HepG2 (cell line): ENCODE measurements around the gene IGSF5. TPM values are rescaled to one million over a fixed set of nuclear protein-coding genes. Genes with fewer than 3 reads are reported as not detected.

Experiments used
- ATAC-seq: fragments of 200-7000 bp; cut with Tn5 transposase; 3 replicates; pipeline ENCODE4 v1.9.1; 2020; ENCODE audit warnings: mild to moderate bottlenecking, moderate library complexity
- BruUV-seq: library from RNA; stranded (reverse); fragments of 400-500 nt; replicated peaks from 2 replicates; lab custom pipeline; 2021; lab: Mats Ljungman, UMichigan
- CTCF ChIA-PET: fragments of 300-600 bp; formaldehyde crosslinking; extraction: SDS; loops from one replicate; lab custom pipeline; 2021; ENCODE audit warnings: low total read pairs, inconsistent platforms, low intra/inter-chr PET ratio; lab: Yijun Ruan, JAX
- POLR2A ChIA-PET: fragments of 350-600 bp; sonication (Branson Sonifier 250); formaldehyde crosslinking; loops from one replicate; lab custom pipeline; 2020; ENCODE audit warnings: antibody characterized with exemption, inconsistent platforms; lab: Yijun Ruan, JAX
- DNase-seq: peaks from one replicate; pipeline ENCODE4 v3.0.0-alpha.2; 2015; ENCODE audit warnings: low spot score
- FAIRE-seq: peaks from 3 replicates; lab custom pipeline; 2011; peaks lifted over from hg19 to GRCh38; lab: Jason Lieb, UNC
- H2AFZ ChIP-seq: one replicate; pipeline ENCODE4 v1.6.1; 2011; ENCODE audit warnings: low read length, inconsistent platforms
- H3K27ac ChIP-seq: fragments of 300-600 bp; 3 replicates; pipeline ENCODE4 v1.8.0; 2011; ENCODE audit warnings: mixed run types, mild to moderate bottlenecking, mixed read lengths, low read length, inconsistent platforms; ENCODE audit not compliant: insufficient read depth; ENCODE audit errors: extremely low read length
- H3K27me3 ChIP-seq, 2 experiments: fragments of 200-600 bp in 1 of 2; 2 replicates in 1 of 2; 3 replicates in 1 of 2; pipeline versions ENCODE4 v1.6.0 to v1.8.0; 2011; ENCODE audit warnings: low read length in 2 of 2, mild to moderate bottlenecking in 2 of 2, moderate library complexity in 2 of 2, inconsistent platforms in 1 of 2; ENCODE audit not compliant: insufficient read depth in 2 of 2, control insufficient read depth in 1 of 2
- H3K36me3 ChIP-seq, 2 experiments: fragments of 200-600 bp in 1 of 2; replicated peaks in 1 of 2; 2 replicates in 1 of 2; 3 replicates in 1 of 2; pipeline versions ENCODE4 v1.5.1 to v1.8.0; 2011; ENCODE audit warnings: low read length in 2 of 2, inconsistent platforms in 1 of 2; ENCODE audit not compliant: insufficient read depth in 2 of 2, control insufficient read depth in 1 of 2
- H3K4me1 ChIP-seq: 2 replicates; pipeline ENCODE4 v1.5.1; 2012; ENCODE audit warnings: low read length, inconsistent platforms; ENCODE audit not compliant: insufficient read depth
- H3K4me2 ChIP-seq: 2 replicates; pipeline ENCODE4 v1.6.0; 2011; ENCODE audit warnings: low read depth, low read length, inconsistent platforms
- H3K4me3 ChIP-seq, 3 experiments: fragments of 200-600 bp in 1 of 3; sonication (generic), shearing (Covaris generic) in 1 of 3; replicated peaks in 1 of 3; 2 replicates each; pipeline ENCODE4 v1.5.1; 2011 to 2016; ENCODE audit warnings: low read length in 3 of 3, inconsistent platforms in 2 of 3, low read depth in 2 of 3, mild to moderate bottlenecking in 2 of 3, control low read depth in 1 of 3, mixed read lengths in 1 of 3; ENCODE audit not compliant: insufficient read depth in 1 of 3
- H3K79me2 ChIP-seq: one replicate; pipeline ENCODE4 v1.6.1; 2011; ENCODE audit warnings: low read length, inconsistent platforms; ENCODE audit not compliant: insufficient read depth
- H3K9ac ChIP-seq: 2 replicates; pipeline ENCODE4 v1.6.0; 2011; ENCODE audit warnings: mild to moderate bottlenecking, low read depth, low read length, inconsistent platforms; ENCODE audit not compliant: insufficient read depth
- H3K9me3 ChIP-seq: 2 replicates; pipeline ENCODE4 v1.5.1; 2012; ENCODE audit warnings: mild to moderate bottlenecking, low read length
- H4K20me1 ChIP-seq: 2 replicates; pipeline ENCODE4 v1.6.0; 2011; ENCODE audit warnings: inconsistent platforms, mild to moderate bottlenecking, low read length, moderate library complexity; ENCODE audit not compliant: insufficient read depth
- ATF3 ChIP-seq: sonication (generic); formaldehyde crosslinking; IDR thresholded peaks from 2 replicates; pipeline ENCODE4 v1.4.0; 2020; ENCODE audit warnings: missing genetic modification reagents
- E2F5 ChIP-seq: sonication (generic); formaldehyde crosslinking; conservative IDR thresholded peaks from 2 replicates; pipeline ENCODE4 v1.4.0; 2020; ENCODE audit warnings: missing genetic modification reagents
- HNRNPLL ChIP-seq: fragments of 200-400 bp; formaldehyde crosslinking; IDR thresholded peaks from 2 replicates; pipeline ENCODE4 v1.6.1; 2017; ENCODE audit warnings: mild to moderate bottlenecking, low read depth, low read length; ENCODE audit not compliant: poor library complexity, severe bottlenecking
- SIN3A ChIP-seq: IDR thresholded peaks from 2 replicates; pipeline ENCODE4 v1.6.1; 2011; ENCODE audit warnings: low read depth, mild to moderate bottlenecking, control low read depth, low read length, borderline replicate concordance
- ZHX1 ChIP-seq: sonication (generic); formaldehyde crosslinking; IDR thresholded peaks from 2 replicates; pipeline ENCODE4 v1.8.1; 2022; ENCODE audit warnings: low read depth, mild to moderate bottlenecking, missing genetic modification reagents
- ZNF510 ChIP-seq: sonication (generic); formaldehyde crosslinking; IDR thresholded peaks from 2 replicates; pipeline ENCODE4 v1.4.0; 2020; ENCODE audit warnings: low read depth, mild to moderate bottlenecking, missing genetic modification reagents
- ZNF562 ChIP-seq: sonication (generic); formaldehyde crosslinking; IDR thresholded peaks from 2 replicates; pipeline ENCODE4 v1.8.0; 2022; ENCODE audit warnings: missing genetic modification reagents, borderline replicate concordance
- ZNF609 ChIP-seq: sonication (generic); formaldehyde crosslinking; IDR thresholded peaks from 2 replicates; pipeline ENCODE4 v1.4.0; 2020; ENCODE audit warnings: mild to moderate bottlenecking, missing genetic modification reagents, borderline replicate concordance
- ZNF850 ChIP-seq: sonication (generic); formaldehyde crosslinking; conservative IDR thresholded peaks from 2 replicates; pipeline ENCODE4 v1.9.0; 2021; ENCODE audit warnings: mild to moderate bottlenecking, missing genetic modification reagents
- WGBS: methylation state at CpG from one replicate; pipeline ENCODE4 v1.1.6; 2017; ENCODE audit warnings: low lambda C conversion rate; 5-methylcytosine and 5-hydroxymethylcytosine counted together
- in situ Hi-C: cut with HindIII; loops from 2 replicates; pipeline ENCODE4 v1.10.0; 2017; ENCODE audit warnings: low pct_unique_long_range_greater_than_20kb; ENCODE audit not compliant: extremely low pct_ligation_motif_present
- intact Hi-C: fragments of 100-400 bp; cut with micrococcal nuclease; formaldehyde crosslinking; loops from one replicate; pipeline ENCODE4 v1.10.0; 2022; ENCODE audit not compliant: unreplicated experiment
- polyA plus RNA-seq, 8 experiments: library from polyadenylated mRNA; depleted of rRNA in 3 of 8; stranded (reverse) in 7 of 8; unstranded in 1 of 8; fragments of >200 nt; fragmentation: Illumina TruSeq in 4 of 8; extraction: Trizol in 4 of 8; gene quantifications; 2 replicates each; pipeline versions ENCODE4 v1.2.1 to v1.2.3, GENCODE V29; 2011 to 2016; ENCODE audit warnings: low read depth in 4 of 8, missing spikeins in 1 of 8, mixed read lengths in 1 of 8; ENCODE audit not compliant: insufficient read depth in 1 of 8
- total RNA-seq, 5 experiments: library from RNA; depleted of rRNA; stranded (reverse); fragments of >200 nt; fragmentation: Illumina TruSeq; extraction: Trizol; gene quantifications; 2 replicates each; pipeline ENCODE4 v1.2.3, GENCODE V29; 2016; ENCODE audit warnings: low read depth in 1 of 5

The IGSF5 gene
- total and polyA plus RNA-seq, 2 of the 13 experiments (the other 11 are each of a cell fraction or from before 2014, with no cell fraction given), result not detected

GRCh38 chr21:39728341-39728740 is 16.6 kb upstream of the IGSF5 start:
- H3K36me3 ChIP-seq, result no peaks in the 10 kb centered on the region
- in situ Hi-C loops, result no loop called here
- no peak for DNase-seq

More at GRCh38 chr21:39728341-39728740, 16.6 kb upstream of the IGSF5 start:
- no TSS peak for BruUV-seq
- TF ChIP-seq HNRNPLL (no peak), ZNF562 (no peak), ZNF850 (CRISPR knock-in tag) (no peak), SIN3A (no peak), E2F5 (CRISPR knock-in tag) (no peak), ZHX1 (CRISPR knock-in tag) (no peak), ATF3 (no peak), ZNF510 (CRISPR knock-in tag) (no peak), ZNF609 (CRISPR knock-in tag) (no peak)
- H3K79me2 ChIP-seq, result no peaks in the 10 kb centered on the region
- H3K9ac ChIP-seq, result no peak overlapping the region
- no peak overlapping the region for H3K4me3 ChIP-seq
- ATAC-seq (no peak), FAIRE-seq (no peak)
- no peaks in the 10 kb centered on the region for H4K20me1 ChIP-seq
- no peak overlapping the region for H3K27ac ChIP-seq
- H3K27me3 ChIP-seq, result no peaks in the 10 kb centered on the region
- intact Hi-C loops, result no loop called here
- H2AFZ ChIP-seq, result no peak overlapping the region
- POLR2A ChIA-PET, result no interaction called here
- CTCF ChIA-PET, result no interaction called here
- no peaks in the 10 kb centered on the region for H3K9me3 ChIP-seq
- H3K4me2 ChIP-seq, result no peak overlapping the region
- WGBS, result 5% methylated on average over 6 of the region's 6 CpGs
- no peaks in the 10 kb centered on the region for H3K4me1 ChIP-seq
